ENCODE measurements around the gene SNX9. TPM values are rescaled to one million over a fixed set of nuclear protein-coding genes. Genes with fewer than 3 reads are reported as not detected.

SNX9 gene
- 44.2 and 51.4 TPM in 2 replicates for total RNA-seq (2014; rRNA removed; shearing (Covaris generic); ENCODE audit: low replicate concordance)

DNA sequence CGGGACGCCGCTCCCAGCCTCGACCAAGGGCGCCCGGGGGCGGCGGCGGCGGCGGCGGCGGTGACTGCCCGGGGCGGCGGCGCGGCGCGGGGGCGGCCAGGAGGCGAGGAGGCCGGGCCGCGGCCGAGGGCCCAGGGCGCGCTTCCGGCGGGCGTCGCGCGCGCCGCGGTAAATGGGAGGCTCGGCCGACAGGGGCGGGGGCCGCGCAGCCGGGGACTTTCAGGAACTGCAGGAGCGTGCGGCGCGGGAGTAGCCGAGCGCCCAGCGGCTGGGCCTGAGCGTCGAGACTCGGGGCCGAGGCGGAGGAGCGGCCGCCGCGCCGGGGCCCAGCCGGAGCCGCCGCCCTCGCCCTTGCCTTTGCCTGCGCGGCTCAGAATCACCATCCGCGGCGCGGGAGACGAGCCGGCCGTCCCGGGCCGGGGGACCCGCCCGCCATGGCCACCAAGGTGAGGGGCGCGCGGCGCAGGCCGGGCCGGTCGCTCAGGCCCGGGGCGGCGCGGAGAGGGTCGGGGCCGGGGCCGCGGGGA lies at the start of gene SNX9:
Gene SNX9, plus strand, starts transcription at position 246 of the 527 bp plus-strand sequence. Its CDS starts 189 bp downstream, at position 435.
- no peaks in the 10 kb centered on the region; the same call in 1 of the 2 replicates for H3K36me3 ChIP-seq
- DNase-seq: peak; percentile 86
- H3K4me3 ChIP-seq: peak within 1 kb of the TSS; percentile 60
- H3K9me3 ChIP-seq: no peaks in the 10 kb centered on the region
- H3K27me3 ChIP-seq: no peaks in the 10 kb centered on the region

GRCh38 chr6:157773248-157773773 lies 49.7 kb upstream of the SNX9 start:
- no peak overlapping the region for H3K4me3 ChIP-seq
- no peaks in the 10 kb centered on the region for H3K9me3 ChIP-seq
- no peaks in the 10 kb centered on the region for H3K27me3 ChIP-seq
- DNase-seq: no peak
- H3K36me3 ChIP-seq: no peaks in the 10 kb centered on the region

GRCh38 chr6:157774153-157775135 lies 48.6 kb upstream of the SNX9 start:
- Histone ChIP-seq H3K9me3 (no peaks in the 10 kb centered on the region), H3K36me3 (no peaks in the 10 kb centered on the region), H3K4me3 (no peak overlapping the region), H3K27me3 (no peaks in the 10 kb centered on the region)
- peak; percentile 33 for DNase-seq

- Histone ChIP-seq H3K36me3 (no peaks in the 10 kb centered on the region), H3K27me3 (no peaks in the 10 kb centered on the region), H3K9me3 (no peaks in the 10 kb centered on the region), H3K4me3 (no peak overlapping the region)
- no peak for DNase-seq
Observed at GRCh38 chr6:157775376-157775775, 47.7 kb upstream of the SNX9 start.

- no peak overlapping the region for H3K4me3 ChIP-seq
- DNase-seq: no peak
- no peaks in the 10 kb centered on the region for H3K36me3 ChIP-seq
- no peaks in the 10 kb centered on the region for H3K27me3 ChIP-seq
- H3K9me3 ChIP-seq: no peaks in the 10 kb centered on the region
Observed at GRCh38 chr6:157777344-157777743, 45.7 kb upstream of the SNX9 start.

- H3K4me3 ChIP-seq: no peak overlapping the region
- no peaks in the 10 kb centered on the region for H3K36me3 ChIP-seq
- H3K9me3 ChIP-seq: no peaks in the 10 kb centered on the region
- H3K27me3 ChIP-seq: no peaks in the 10 kb centered on the region
- no peak for DNase-seq
Observed at GRCh38 chr6:157778719-157779118, 44.3 kb upstream of the SNX9 start.

DNA sequence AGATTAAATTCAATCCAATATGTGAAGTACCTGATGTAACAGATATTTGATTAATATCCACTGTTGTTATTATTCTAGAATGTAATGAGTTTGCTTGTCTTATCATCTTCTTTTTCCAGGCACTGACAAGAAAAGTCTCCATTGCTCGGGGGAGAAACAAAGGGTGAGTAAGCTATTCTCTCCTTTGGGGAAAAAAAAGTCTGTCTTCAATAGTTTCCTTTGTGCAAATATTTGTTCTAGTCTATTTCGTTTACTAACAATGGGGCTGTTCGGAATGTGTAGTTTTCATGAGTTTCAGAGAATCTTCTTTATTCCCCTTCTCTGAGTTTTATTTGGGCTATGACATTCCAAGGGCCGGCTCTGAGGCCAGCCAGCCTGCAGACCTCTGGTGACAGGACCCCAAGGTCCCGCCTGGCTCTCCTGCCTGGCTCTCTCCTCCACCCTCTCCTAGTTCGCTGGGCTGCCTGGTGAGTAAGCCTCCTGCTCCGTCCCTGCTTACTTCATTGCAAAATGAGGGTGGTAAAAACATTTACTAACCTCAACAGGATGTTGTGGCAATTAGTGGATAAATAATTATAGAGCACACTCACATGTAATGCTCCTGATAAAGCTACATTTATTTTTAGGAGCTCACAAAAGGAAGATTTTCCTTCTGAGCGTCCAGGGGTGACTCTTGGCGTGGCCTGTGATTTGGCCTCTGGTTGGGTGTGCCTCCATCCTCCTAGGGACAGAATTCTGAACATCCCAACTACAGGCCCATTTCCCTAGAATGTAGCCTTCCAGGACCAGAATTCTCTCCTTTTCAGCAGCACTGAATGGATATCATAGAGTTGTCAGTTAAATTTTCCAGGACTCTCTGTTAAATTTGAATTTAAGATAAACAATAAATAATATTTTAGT lies 43.1 kb upstream of the SNX9 start:
- Histone ChIP-seq H3K4me3 (no peak overlapping the region), H3K27me3 (no peaks in the 10 kb centered on the region), H3K9me3 (no peaks in the 10 kb centered on the region), H3K36me3 (no peaks in the 10 kb centered on the region)
- DNase-seq: peak; percentile 55

GRCh38 chr6:157785636-157786035 lies 37.4 kb upstream of the SNX9 start:
- Histone ChIP-seq H3K4me3 (no peak overlapping the region), H3K27me3 (no peaks in the 10 kb centered on the region), H3K36me3 (no peaks in the 10 kb centered on the region), H3K9me3 (no peaks in the 10 kb centered on the region)
- no peak for DNase-seq

DNA sequence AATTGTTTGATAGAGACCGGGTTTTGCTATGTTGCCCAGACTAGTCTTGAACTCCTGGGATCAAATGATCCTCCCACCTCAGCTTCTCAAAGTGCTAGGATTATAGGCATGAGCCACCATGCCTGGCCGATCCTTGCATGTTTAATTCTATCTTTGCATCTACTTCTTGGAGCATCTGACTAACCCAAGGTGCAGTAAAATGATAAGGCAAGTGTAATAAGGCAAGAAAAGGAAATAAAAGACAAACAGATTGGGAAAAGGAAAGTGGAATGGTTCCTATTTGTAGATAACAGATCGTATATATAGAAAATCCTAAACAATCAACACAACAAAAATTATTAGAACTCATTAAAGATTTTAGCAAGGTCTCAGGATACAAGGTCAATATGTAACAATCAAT lies 36.8 kb upstream of the SNX9 start:
- Histone ChIP-seq H3K4me3 (no peak overlapping the region), H3K9me3 (no peaks in the 10 kb centered on the region), H3K36me3 (no peaks in the 10 kb centered on the region), H3K27me3 (no peaks in the 10 kb centered on the region)
- DNase-seq: no peak

DNA sequence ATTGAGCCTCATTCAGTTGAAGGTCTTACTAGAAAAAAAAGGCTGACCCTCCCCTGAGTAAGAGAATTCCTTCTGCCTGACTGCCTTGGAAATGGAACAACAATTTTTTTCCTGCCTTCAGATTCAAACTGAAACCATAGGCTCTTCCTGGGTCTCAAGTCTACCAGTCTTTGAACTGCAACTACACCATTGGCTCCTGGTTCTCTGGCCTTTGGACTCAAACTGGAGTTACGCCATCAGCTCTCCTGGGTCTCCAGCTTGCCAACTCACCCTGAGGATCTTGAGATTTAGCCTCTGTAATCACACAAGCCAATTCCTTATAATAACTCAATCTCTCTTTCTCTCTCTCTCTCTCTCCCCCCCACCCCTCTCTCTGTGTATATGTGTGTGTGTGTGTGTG lies 36.0 kb upstream of the SNX9 start:
- no peaks in the 10 kb centered on the region for H3K9me3 ChIP-seq
- no peak overlapping the region for H3K4me3 ChIP-seq
- H3K36me3 ChIP-seq: no peaks in the 10 kb centered on the region
- H3K27me3 ChIP-seq: no peaks in the 10 kb centered on the region
- peak; percentile 75 for DNase-seq

DNA sequence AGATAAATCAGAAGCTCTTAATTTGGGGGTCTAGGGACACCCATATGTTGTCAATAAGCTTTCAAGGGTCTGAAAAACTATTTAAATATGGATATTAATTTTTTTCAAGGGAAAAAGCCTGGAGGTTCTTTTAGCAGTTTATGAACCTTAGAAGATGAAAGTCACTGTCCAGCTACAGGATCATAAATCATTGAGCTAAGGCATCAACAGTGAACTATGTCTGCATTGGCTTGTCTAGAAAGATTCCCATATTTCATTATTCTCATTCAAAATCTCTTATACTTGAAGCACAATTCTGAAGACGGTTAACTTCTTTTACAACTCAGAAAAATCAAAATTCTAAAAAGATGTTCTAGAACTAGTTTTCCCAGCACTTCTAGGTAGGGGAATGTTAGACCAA lies 34.9 kb upstream of the SNX9 start:
- Histone ChIP-seq H3K9me3 (no peaks in the 10 kb centered on the region), H3K27me3 (no peaks in the 10 kb centered on the region), H3K4me3 (no peak overlapping the region), H3K36me3 (no peaks in the 10 kb centered on the region)
- DNase-seq: no peak

- no peak for DNase-seq
- Histone ChIP-seq H3K36me3 (no peaks in the 10 kb centered on the region), H3K27me3 (no peaks in the 10 kb centered on the region), H3K9me3 (no peaks in the 10 kb centered on the region), H3K4me3 (no peak overlapping the region)
Observed at GRCh38 chr6:157789297-157789696, 33.7 kb upstream of the SNX9 start.

- H3K27me3 ChIP-seq: no peaks in the 10 kb centered on the region
- no peaks in the 10 kb centered on the region for H3K9me3 ChIP-seq
- no peaks in the 10 kb centered on the region for H3K36me3 ChIP-seq
- DNase-seq: no peak
- no peak overlapping the region for H3K4me3 ChIP-seq
Observed at GRCh38 chr6:157789861-157790260, 33.2 kb upstream of the SNX9 start.

- no peak overlapping the region for H3K4me3 ChIP-seq
- no peaks in the 10 kb centered on the region for H3K27me3 ChIP-seq
- H3K9me3 ChIP-seq: no peaks in the 10 kb centered on the region
- no peaks in the 10 kb centered on the region for H3K36me3 ChIP-seq
- peak; percentile 22 for DNase-seq
Observed at GRCh38 chr6:157790548-157791160, 32.4 kb upstream of the SNX9 start.

- Histone ChIP-seq H3K36me3 (no peaks in the 10 kb centered on the region), H3K4me3 (no peak overlapping the region), H3K9me3 (no peaks in the 10 kb centered on the region), H3K27me3 (no peaks in the 10 kb centered on the region)
- DNase-seq: no peak
Observed at GRCh38 chr6:157791450-157791849, 31.6 kb upstream of the SNX9 start.

DNA sequence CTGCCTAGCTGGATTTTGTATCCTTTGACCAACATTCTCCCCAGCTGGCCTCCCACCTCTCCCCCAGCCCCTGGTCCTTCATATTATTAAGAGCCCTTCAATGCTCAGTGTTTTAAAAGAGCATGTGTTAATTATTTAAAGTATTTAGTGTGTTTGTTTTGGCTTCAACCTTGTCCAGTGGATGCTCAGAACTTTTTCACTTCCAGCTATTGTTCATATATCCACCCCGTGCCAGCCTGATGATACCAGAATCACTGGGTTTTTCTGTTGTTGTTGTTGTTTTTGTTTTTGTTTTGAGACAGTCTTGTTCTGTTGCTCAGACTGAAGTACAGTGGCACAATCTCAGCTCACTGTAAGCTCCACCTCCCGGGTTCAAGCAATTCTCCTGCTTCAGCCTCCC lies 30.4 kb upstream of the SNX9 start:
- Histone ChIP-seq H3K27me3 (no peaks in the 10 kb centered on the region), H3K4me3 (no peak overlapping the region), H3K36me3 (no peaks in the 10 kb centered on the region), H3K9me3 (no peaks in the 10 kb centered on the region)
- DNase-seq: no peak
